ENCODE data around the gene SAPCD2. TPM values are rescaled to one million over a fixed set of nuclear protein-coding genes. Genes with fewer than 3 reads are reported as not detected.

SAPCD2 gene
- total RNA-seq, 2 donors from 2014 or later: 19.2 to 57.8 TPM

DNA sequence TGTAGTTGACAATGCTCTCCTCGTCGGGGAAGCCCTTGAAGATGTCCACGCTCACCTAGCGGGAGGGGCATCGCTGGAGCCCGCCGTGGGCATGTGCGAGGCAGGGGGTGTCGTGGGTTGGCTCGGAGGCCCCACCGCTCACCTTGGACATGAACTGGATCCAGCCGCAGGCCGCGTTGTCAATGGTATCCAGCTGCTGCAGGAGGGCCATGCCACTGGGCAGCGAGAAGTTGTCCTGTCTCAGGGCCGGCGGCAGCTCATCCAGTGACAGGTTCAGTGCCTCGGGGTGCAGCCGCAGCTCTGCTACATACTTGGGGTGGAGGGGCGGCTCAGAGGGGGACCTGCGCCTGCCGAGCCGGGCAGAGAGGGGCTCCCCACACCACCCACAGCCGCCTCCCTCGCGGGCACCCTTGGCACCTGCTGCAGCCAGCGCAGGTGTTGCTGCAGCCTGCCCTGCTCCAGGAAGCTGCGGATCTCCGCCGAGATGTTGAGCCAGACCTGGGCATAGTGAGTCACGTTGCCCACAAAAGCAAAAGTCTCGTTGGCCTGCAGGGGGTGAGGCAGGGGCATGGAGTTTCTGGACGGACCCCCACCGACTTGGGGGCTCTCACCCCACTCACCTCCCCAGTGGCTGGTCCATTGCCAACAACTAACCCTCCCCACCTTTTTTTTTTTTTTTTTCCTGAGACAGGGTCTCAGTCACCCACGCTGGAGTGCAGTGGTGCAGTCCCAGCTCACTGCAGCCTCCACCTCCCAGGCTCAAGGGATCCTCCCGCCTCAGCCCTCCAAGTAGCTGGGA lies 51.4 kb downstream of the SAPCD2 start:
- no peaks in the 10 kb centered on the region for H3K36me3 ChIP-seq
- H3K9me3 ChIP-seq: no peaks in the 10 kb centered on the region

DNA sequence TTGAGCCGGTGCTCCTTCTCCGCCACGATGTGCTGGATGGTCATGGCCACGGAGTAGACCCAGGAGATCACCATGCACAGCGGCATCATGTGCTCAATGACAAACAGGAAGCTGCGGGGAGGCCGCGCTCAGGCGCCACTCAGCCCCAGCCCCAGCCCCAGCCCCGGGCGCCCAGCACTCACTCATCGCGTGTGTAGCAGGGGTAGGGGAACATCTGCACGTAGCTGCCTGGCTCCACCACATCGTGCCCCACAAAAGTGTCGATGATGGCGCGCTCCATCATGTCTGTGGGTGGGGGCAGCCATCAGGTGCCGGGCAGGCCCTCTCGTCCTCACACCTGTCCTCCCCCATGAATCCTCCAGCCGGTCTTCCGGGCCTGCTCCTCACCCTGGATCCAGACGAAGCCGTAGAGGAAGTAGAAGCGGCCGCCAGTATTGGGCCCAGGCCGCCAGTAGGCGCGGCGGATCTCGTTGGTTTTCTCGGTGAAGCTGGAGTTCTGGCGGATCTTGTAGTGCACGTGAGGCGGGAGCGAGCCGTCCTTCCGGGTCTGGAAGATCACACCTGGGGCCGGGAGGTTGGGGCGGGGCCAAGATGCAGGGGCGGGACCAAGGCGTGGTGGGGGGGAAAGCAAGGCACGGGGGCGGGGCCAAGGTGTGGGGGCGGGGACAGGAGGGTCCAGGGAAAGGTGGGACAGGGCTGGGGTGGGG lies 52.4 kb downstream of the SAPCD2 start:
- H3K4me3 ChIP-seq: no peak overlapping the region
- intact Hi-C loops (cut with DNase I): no loop called here
- no peaks in the 10 kb centered on the region for H3K36me3 ChIP-seq
- no peak overlapping the region for H3K9ac ChIP-seq (ENCODE audit: low read depth in 2 of 2, low read length in 2 of 2)
- TF ChIP-seq CTCF (IDR thresholded peaks at IDR 0.05): no peak
- no peak overlapping the region for H3K27ac ChIP-seq
- peaks cover 9% of the 10 kb centered on the region for H3K4me1 ChIP-seq
- DNase-seq: no peak
- no peaks in the 10 kb centered on the region for H3K9me3 ChIP-seq
- no peaks in the 10 kb centered on the region for H3K27me3 ChIP-seq

More for the DNA sequence above, 51.4 kb downstream of the SAPCD2 start:
- Histone ChIP-seq H3K9ac (ENCODE audit: low read depth in 2 of 2, low read length in 2 of 2) (no peak overlapping the region), H3K4me1 (peaks cover 12% of the 10 kb centered on the region), H3K27me3 (no peaks in the 10 kb centered on the region), H3K4me3 (no peak overlapping the region), H3K27ac (no peak overlapping the region)
- TF ChIP-seq CTCF (IDR thresholded peaks at IDR 0.05): no peak
- intact Hi-C loops (cut with DNase I): no loop called here
- DNase-seq: no peak

DNA sequence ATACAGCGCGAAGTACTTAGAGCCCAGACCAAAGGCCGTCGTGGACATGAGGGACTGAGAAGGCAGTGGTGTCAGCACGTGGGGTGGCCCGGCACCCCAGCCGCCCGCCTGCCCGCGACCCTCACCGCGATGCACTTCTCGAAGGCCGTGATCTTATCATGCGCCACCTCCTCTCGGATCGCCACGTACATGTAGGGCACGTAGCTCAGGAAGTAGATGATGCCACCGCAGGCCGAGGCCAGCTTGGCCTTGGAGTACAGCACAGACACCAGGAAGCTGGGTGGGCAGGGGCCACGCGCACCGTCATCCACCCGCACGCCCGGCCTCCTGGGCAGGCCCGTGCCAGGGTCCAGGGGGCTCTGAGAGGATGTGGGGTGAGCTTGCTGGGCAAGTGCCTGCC lies 53.3 kb downstream of the SAPCD2 start:
- no peaks in the 10 kb centered on the region for H3K36me3 ChIP-seq
- H3K4me1 ChIP-seq: peaks cover 4% of the 10 kb centered on the region
- TF ChIP-seq CTCF (IDR thresholded peaks at IDR 0.05): no peak
- intact Hi-C loops (cut with DNase I): no loop called here
- H3K27me3 ChIP-seq: no peaks in the 10 kb centered on the region
- no peak overlapping the region for H3K9ac ChIP-seq (ENCODE audit: low read depth in 2 of 2, low read length in 2 of 2)
- no peak overlapping the region for H3K4me3 ChIP-seq
- DNase-seq: no peak
- no peak overlapping the region for H3K27ac ChIP-seq
- no peaks in the 10 kb centered on the region for H3K9me3 ChIP-seq

DNA sequence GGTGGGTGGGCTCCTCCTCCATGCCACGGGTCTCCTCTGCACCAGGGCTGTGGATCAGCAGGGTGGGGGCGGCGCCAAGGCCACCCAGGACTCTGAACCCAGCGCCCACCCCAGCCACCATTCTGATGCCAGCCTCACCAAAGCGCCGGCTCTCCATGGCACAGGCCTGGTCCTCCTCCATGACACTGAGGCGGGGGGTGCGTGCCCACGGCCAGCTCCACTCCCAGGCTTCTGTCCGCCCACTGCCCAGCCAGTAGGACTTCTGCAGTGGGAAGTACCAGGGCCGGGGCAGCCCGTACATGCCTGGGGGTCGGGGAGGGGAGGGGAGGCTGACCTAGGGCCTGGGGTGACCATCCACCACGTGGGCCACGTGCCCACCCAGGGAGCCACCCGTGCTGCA lies 53.9 kb downstream of the SAPCD2 start:
- Histone ChIP-seq H3K4me3 (no peak overlapping the region), H3K9me3 (no peaks in the 10 kb centered on the region), H3K9ac (ENCODE audit: low read depth in 2 of 2, low read length in 2 of 2) (no peak overlapping the region), H3K4me1 (peaks cover 1% of the 10 kb centered on the region), H3K36me3 (no peaks in the 10 kb centered on the region), H3K27me3 (no peaks in the 10 kb centered on the region), H3K27ac (no peak overlapping the region)
- DNase-seq: no peak
- TF ChIP-seq CTCF (IDR thresholded peaks at IDR 0.05): no peak
- intact Hi-C loops (cut with DNase I): no loop called here

DNA sequence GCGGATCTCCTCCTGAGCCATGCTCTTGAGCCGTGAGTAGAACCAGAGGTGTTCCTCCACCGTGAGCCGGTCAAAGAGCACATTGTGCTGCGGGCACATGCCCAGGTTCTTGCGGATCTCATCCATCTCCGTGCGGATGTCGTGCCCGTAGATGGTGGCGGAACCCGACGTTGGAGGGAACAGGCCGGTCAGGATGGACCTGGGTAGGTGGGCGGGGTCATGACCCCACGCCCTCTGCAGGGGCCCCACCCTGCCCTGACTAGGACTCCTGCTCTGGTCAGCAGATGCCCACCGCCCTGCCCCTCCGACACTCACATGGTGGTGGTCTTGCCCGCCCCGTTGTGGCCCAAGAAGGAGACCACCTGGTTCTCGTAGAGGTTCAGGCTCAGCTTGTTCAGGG lies 54.4 kb downstream of the SAPCD2 start:
- TF ChIP-seq CTCF (IDR thresholded peaks at IDR 0.05): no peak

More for the DNA sequence above, 54.4 kb downstream of the SAPCD2 start:
- no peaks in the 10 kb centered on the region for H3K4me1 ChIP-seq
- no peaks in the 10 kb centered on the region for H3K27me3 ChIP-seq
- H3K36me3 ChIP-seq: no peaks in the 10 kb centered on the region
- intact Hi-C loops (cut with DNase I): no loop called here
- H3K9me3 ChIP-seq: no peaks in the 10 kb centered on the region
- H3K9ac ChIP-seq (ENCODE audit: low read depth in 2 of 2, low read length in 2 of 2): no peak overlapping the region
- no peak overlapping the region for H3K27ac ChIP-seq
- no peak overlapping the region for H3K4me3 ChIP-seq
- DNase-seq: no peak

Data from colonic mucosa (tissue), 4 donors.